ENCODE results near the gene ARMC3.
A peak's percentile ranks its signal among the peaks of the same experiment; 100 is the strongest.
"Not testable (repeated sequence)": the region's sequence is repeated elsewhere in the genome, so short reads cannot be mapped to it uniquely, and the experiment has no call there.

Gene ARMC3

DNA sequence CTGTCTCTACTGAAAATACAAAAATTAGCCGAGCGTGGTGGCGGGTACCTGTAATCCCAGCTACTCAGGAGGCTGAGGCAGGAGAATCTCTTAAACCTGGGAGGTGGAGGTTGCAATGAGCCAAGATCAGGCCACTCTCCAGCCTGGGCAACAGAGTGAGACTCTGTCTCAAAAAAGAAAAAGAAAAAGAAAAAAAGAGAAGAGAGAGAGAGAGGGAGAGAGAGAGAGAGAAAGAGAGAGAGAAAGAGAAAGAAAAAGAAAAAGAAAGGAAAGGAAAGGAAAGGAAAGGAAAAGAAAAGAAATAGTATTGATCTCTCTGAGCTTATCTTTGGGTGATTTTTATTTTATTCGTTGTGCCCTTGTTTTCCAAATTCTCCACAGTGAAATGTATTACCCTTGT is 1.2 kb downstream of the ARMC3 start:
- DNase-seq = not testable (repeated sequence)

DNA sequence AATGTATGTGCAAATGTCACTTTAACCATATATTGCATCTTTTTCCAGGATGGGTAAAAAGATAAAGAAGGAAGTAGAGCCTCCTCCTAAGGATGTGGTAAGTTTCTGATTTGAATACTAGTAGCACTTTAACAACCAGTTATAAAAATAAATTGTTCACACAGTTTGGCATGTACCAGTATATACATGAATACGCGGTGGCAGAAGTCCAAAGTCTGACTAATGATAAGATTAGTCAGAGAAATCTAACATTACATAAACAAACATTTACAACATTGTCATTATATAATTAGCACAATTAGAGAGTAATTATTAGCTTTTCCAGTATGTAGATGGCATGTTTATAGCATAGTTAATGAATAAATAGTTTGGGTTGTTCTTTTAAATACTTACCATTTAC is 4.1 kb downstream of the ARMC3 start:
- DNase-seq = no peak

DNA sequence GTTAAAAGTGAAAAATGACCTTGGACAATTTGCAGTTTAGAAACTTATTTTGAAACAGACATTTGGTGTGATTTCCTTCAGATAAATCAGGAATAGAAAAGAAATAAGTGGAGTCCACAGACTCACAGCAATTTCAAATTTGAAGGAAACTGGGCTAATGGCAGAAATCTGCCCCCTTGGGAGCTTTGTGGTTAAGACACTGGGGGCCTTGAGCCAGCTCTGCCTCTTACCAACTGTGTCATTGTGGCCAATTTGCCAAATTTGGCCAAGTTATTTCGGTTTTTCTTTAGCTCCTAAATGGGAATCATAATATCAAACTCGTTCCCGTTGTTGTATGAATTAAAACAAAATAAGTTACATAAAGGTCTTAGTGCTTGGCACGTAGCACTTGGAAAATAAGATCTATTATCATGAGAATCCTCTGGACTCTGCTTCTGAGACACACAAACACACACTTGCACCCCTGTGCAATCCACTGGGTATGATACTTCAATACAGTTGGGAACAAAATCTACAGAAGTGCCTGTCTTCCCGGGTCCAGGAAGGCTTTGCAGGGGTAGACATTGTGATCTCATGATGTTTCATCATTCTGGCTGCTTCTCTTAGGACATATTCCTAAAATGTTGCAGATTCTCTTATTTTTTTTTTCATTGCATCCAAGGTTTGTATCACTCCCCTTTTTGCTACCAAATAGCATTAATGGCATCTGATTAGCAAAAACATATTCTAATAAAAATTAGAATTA is 4.9 kb downstream of the ARMC3 start:
- DNase-seq = no peak

DNA sequence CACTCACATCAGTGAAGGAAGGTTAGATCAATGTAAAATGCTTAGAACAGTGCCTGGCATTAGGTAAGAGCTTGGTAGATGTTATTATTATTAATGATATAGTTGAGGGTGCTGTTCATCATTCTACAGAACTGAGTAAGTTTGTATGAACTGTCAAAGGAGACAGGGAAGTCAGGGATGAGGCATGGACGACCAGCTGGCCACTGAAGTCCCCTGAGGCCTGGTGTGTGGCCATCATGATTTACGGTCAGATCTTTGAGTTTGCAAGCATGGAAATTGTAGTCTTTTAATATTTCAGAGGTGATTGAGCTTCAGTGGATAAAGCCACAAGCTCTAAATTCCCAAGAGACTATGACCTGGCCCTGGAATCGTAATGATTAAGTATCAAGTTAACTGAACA is 6.9 kb downstream of the ARMC3 start:
- no peak for DNase-seq

DNA sequence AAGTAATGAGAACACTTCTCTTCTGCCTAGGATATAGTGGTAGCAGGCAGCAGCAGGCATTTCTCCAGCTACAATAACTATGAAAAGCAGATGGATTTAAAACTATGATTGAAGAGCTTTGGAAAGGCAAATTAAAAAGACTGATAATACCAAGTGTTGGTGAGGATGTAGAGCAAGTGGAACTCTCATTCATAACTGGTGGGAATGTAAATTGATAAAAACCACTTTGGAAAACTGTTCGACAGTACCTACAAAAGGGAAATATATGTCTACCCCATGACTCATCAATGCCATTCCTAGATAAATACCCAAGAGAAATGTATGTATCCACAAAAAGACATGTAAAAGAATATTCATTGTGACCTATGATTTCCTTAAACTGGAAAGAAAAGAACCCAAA is 14.6 kb downstream of the ARMC3 start:
- no peak for DNase-seq

DNA sequence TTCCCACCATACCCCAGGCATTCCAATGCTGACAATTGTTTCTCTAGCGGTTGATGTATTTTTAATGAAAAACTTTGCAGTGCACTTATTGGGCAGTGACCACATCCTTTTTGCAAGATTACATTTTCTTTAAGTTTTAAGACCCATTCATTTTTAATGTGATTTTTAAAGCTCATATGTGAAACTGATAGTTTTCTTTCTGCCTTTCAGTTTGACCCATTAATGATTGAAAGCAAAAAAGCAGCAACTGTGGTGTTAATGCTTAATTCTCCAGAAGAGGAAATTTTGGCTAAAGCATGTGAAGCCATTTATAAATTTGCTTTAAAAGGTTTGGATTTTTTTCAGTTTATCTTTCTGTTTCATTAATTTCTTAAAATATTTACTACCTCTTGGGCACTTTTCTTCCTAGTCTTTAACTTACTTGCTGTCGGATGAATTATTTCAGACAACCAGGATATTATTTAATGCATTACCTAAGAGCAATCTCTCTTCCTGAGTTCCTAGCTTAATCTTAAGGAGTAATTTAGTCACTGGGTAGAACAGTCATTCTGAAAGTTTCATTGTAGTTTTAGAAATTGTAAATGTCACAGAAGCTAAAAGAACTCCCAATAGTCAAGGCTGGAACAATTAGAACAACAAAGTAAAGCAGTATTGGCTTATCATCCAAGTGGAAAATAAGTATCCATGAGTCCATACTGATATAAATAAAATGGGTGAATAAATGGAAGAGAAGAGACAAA is 18.3 kb downstream of the ARMC3 start:
- no peak for DNase-seq

DNA sequence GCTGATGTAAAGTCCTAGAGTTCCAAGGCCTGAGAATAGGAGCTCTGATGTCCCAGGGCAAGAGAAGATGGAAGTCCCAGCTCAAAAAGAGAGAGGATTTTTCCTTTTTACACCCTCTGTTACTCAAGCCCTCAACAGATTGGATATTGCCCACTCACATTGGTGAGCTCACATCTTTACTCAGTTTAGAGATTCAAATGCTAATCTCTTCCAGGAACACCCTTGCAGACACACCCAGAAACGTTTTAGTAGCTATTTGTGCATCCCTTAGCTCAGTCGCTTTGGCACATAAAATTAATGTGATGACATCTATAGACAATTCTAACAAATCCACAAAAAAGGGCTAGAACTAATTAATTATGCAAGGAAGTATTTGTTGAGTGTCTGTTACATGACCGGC is 27.1 kb downstream of the ARMC3 start:
- no peak for DNase-seq

DNA sequence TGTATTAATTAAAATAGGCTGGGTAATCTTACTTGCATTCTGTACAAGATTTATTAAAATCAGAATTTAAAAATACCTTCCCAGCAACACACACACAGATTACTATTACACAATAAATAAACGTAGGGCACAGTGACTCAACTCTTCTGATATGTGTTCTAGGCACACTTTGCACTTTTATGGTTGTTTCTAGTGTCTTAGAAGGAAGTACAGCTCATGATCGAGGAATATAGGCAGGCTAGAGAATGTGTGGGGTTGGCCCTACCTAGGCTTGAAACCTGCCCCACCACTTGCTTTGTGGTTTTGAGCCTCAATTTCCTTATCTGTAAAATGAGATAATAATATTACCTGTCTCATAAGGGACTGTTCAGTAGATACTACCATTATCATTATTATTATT is 30.5 kb downstream of the ARMC3 start:
- DNase-seq = no peak

DNA sequence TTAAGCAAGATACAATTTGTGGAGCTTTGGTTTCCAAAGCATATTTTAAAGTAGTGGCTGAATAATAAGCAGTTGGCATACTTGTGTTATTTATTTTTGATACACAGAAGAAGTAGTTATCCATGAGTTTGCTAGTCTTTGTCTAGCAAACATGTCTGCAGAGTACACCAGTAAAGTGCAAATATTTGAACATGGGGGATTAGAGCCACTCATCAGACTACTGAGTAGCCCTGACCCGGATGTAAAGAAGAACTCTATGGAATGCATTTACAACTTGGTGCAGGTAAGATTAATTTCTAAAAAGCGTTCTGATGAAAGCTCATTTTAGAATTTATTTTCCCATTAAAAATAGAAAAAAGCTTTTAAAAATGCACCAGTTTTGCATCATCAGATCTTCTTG is 31.4 kb downstream of the ARMC3 start:
- no peak for DNase-seq

DNA sequence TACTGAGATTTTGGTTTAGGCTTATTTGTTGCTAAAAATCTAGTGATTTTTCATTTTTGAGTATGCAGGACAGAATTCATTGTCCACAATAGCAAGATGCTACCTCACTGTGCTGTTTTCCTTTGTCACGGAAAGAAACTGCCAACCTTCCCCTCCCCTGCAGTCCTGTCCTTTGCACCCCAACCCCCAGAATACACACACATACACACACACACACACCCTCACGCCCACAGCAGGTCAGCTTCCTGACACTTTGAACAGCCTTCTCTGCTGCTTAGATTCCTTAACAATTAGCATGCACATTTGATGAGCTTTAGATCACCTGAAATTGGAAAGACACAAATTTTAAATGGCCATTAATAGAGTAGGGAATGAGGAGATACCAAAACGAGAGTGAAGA is 32.1 kb downstream of the ARMC3 start:
- DNase-seq = no peak

DNA sequence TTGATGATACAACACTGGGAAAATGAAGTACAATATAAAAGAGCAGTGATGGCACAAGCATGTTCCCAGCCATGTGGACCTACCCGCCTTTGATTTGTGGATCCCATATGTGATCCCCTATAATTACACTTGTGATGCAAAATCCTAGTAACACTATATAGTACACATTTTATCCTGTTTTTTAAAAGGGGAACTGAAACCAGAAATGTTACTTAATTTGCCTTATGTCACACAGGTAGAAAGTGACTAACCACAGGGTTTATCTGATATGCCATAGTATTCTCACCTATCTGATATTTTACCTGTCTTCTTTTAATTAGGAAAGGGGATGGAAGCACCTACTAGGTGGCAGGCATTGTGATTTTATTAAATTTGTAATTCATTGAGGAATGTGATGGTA is 35.0 kb downstream of the ARMC3 start:
- DNase-seq = no peak

DNA sequence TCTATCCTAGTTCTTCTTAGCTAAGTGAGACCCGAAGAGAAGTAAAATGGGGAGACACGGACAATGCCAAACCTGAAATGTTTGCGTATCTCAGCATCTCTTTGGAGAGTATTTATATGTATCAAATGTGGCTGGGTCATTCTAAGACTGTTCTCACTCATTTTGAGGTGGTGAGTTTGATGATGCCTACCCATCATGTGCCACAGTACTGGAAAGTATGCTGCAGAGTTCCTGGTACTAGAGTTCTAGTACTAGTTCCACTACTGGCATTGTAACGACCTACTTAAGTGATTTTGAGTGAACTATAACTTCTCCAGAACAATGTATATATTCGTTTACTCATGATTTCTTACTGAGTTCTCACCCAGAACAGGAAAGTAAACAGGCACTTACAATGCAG is 41.9 kb downstream of the ARMC3 start:
- no peak for DNase-seq

DNA sequence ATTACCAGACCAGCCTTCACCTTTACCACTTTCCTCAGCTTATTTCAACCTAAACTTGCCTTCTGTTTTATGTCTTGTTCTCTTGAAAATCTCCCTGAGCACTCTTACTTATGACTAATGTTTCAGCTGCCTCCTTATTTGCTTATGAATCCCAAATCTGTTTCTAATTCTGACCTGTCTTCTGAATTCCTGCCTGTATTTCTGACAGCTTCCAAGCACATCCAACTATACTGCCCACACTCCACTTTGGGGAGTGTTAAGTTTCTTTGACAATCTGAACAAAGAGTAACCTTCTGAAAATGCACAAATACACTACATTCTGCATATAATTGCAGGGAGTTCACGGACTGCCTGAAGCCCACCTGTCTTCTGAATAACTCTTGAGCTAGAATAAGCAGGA is 48.7 kb downstream of the ARMC3 start:
- DNase-seq = no peak

DNA sequence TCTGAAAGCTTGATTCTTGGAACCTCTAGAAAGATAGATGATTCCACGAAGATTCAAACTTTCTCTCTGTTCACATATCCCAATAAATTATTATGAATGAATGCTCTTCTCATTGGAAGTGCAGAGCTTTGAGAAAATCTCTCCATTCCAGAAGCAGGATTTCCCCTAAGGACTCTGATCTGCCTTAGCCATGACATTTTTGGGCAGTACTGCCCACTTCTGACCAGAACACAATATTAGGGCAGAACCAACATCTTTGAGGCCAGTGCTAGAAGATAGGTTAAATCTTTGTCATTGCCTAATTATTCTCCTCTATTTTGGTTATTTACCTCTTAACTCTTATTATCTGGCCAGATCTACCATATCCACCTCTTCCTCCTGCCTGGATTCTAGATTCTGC is 49.9 kb downstream of the ARMC3 start:
- no peak for DNase-seq

DNA sequence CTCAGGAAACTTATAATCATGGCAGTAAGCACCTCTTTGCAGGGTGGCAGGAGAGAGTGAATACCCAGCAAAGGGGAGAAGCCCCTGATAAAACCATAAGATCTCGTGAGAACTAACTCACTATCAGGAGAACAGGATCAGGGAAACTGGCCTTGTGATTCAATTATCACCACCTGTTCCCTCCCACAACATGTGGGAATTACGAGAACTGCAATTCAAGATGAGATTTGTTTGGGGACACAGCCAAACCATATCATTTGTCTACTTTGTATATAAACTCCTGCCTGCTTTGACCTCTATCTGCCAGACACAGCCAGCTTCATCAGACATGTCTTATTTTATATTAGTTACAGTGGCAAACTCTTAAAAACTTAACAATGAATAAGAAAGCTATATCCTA is 50.4 kb downstream of the ARMC3 start:
- no peak for DNase-seq

DNA sequence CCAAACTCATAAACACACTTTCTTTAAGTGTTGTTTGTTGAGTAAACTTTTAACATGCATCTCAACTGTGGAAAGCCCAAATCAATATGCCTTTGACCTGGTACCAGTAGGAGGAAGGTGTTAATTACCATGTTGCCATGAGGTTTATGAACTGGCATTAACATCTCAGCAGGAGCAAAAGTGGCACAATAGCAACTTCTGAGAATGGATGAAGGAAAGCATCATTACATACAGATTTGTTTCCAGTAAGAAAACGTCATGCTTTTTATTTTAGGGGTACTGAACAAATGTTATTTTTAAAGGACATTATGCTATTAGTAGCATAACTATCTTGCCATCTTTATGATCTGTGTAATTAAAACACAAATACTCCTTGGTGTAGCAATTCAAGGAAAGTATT is 51.1 kb downstream of the ARMC3 start:
- DNase-seq = no peak

DNA sequence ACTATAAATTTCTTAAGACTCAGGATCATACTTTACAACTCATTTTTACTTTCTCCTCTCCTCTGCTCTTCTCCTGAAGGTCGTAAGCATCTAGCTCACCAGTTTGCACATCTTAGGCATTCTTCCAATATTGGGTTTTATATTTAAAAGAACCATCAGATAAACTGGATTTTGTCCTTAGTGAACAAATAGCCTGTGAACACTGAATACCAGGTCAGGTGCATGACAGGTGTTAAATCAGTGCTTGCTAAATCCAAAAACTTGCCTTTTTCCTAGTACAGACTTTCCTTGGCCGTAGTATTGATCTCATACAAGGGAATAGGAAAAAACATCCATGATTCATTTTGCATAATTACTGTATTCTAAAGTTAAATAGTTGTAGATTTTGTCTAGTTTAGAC is 53.0 kb downstream of the ARMC3 start:
- no peak for DNase-seq

DNA sequence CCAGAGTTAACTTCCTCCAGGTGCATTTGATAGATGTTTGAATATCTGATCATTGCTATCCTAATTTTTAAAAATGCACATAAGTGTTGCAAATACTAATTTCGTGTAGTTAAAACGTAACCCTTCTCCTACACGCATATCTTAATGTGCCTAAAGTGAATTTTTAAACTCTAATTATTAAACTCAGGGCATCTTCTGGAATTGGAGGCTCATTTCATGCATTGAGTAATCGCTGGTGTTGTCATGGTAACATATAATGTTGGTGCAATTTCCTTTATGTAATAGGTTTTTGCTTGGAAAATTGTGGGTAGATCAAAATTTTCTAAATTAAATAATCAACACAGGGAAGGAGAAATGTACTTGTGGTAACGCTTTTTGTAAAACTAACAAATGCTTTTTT is 56.2 kb downstream of the ARMC3 start:
- no peak for DNase-seq

DNA sequence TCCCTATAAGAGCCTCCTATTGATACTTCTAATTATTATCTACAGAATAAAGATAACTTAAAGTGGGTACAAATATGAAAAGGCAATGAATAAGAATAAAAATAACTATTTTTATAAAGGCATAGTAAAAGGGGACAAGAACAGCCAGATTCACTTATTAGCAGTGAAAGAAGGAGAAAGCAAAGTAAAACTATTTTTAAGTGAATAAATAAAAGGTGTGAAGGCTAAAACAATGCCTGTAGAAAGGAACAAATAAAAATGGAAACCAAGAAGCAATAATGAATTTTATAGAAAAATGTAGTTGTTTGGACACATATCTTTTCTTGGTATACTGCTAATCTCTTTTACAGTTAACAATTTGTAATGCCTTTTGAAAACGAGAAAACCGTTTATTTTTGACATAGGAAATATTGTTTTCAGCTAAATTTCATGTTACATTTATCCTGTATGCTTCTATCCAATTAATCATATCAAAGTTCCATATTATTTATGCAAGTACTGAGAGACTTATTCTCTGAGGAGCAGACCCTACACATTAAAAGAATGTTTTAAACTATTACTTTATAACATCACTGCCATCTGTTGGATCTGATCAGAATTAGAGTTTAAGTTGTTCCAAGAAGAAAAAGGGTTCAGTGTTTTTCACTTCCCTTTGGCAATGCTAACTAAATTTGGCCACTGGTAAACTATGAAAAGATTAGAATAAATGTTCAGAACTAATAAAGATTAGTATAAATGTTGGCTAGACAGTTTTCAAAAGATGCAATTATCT is 59.1 kb downstream of the ARMC3 start:
- DNase-seq = no peak

DNA sequence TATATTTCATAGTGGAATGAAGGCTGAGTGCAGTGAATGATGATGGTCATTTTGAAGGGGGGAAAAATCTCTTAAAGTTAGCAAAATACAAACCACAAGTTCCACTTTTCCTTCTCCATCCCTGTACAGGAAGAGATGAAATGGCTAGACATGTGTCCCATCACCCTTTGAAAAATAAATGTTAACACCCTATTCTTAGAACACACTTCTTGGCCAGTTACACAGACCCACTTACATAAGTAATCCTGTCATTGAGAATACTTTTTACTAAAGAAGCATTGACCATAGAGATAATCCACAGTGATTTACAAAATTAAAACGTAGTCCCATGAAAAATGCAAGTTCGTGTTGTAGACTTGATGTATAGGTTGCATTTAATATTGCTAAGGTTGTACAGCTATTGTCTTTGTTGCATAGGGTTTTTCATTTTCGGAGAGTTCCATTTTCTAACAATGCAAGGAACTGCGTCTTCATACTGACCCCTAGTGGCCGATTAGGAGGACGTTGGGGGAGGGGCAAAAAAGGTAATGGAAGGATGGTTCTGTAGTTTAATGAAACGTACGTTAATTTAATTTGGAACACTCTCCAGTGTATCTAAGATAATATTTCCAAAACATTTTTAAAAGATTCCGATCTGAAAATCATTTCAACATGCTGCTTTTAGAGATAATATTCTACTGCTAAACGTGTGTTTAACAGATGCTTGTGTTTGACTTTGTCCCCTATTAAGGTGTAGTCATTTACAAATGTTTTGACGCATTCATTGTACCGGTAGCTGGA is 60.9 kb downstream of the ARMC3 start:
- peak; percentile 63 to 78 for DNase-seq

DNA sequence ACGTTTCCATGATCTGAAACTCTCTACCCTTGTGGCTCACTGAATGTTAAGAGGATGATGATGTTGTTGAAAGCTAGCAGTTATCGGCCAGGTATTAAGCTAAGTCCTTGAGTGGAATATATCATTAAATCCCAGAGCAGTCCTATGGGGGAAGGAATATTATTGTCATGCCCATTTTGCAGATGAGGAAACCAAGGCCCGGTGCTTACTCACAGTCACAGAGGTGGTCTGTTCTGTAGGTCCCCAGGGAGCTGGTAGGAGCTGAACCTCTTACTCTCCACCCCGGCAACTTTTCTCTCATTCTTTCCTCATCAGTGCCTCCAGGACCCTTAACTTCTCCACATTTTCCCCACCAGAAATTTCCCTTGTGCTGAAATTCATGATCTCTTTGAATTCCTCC is 62.6 kb downstream of the ARMC3 start:
- DNase-seq = no peak

DNA sequence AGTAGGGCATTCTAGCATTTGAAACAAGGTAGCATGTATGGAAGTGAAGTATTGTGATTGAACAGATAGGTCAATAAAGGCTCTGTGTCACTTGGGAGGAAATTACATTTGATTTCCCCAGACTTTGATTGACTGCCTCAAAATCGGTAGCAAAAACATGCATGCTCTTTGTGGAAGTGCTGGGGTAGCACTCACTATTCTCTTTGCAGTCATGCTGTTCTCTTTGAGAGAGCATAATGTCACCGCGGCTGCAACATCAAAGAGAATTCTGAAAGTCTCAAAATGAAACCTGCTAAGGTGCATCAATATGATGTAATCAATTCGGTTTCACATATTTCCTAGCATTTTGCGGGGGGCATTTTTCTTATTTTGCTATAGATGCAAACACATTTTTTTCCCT is 64.2 kb downstream of the ARMC3 start:
- DNase-seq = peak; percentile 9 to 33

DNA sequence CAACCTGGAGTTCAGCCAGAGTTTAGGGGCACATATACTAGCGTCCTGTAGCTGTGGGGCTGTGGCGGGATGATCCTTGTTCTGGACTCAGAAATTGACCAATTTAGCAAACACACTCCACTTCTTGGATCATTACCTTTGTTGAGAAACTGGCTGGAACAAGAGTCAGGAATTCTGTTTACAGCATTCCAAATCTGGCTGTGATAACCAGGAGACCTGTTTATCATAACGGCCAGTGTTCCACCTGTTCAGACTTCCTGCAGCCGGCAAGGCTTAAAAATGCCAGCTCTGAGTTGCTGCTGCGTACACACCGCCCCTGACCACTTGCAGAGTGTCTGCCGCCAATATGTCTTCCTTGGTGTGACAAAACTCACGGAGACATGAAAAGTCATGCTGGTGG is 64.8 kb downstream of the ARMC3 start:
- no peak for DNase-seq

Data from activated CD4-positive, alpha-beta T cell treated with anti-CD3 and anti-CD28 coated beads for 4 hours (primary cell).